HUDEP-2 (cell line): Measurements from ENCODE around the gene HNF1B.

ENCODE experiments used
- DNase-seq, 76 experiments: peaks; one replicate each; lab custom pipeline; 2025; ENCODE audit not compliant: unreplicated experiment in 76 of 76; lab: John Stamatoyannopoulos, UW

The HNF1B gene

DNA sequence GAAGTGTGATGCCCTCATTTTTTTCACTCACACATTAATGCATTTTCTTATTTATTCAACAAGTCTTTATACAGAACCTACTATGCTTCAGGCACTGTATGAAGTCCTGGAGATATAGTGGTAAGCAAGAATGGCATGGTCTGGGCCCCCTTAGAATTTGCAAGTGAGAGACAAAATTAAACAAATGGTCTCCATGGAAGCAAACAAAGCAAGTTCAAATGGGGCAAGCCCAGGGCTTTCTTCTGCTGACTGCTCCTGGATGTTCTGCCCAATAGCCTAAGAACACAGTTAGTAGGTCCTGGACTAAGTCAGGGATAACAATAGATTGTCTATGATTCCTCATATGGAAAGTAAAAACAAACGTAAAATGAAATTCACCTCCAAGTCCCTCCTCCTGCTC is 70.3 kb downstream of the HNF1B start:
- no peak for DNase-seq

GRCh38 chr17:37673386-37673785 is 71.5 kb downstream of the HNF1B start:
- no peak for DNase-seq

DNA sequence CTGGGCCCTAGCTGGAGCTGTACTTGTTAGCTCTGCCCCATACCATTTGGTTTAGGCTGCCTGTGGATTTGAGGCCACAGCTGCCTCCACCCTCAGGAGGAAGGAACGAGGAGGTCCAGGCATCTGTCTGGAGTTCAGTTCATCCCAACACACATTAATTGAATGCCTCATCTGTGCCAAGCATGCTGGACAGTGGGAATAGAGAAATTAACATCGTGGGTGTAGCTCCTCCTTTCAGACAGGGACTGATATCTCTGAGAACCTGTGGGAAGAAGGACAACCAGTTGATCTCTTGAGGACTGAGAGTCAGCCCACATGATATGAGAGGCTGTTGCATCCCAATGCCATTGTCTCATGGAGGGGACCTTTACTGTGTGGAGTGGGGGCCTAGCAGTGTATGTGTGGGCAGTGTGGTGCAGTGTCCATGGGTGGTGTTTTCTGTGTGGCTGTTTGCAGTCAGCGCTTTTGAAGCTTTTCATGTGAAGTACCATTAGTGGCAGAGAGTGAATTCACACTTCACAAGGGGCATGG is 72.2 kb downstream of the HNF1B start:
- no peak for DNase-seq

DNA sequence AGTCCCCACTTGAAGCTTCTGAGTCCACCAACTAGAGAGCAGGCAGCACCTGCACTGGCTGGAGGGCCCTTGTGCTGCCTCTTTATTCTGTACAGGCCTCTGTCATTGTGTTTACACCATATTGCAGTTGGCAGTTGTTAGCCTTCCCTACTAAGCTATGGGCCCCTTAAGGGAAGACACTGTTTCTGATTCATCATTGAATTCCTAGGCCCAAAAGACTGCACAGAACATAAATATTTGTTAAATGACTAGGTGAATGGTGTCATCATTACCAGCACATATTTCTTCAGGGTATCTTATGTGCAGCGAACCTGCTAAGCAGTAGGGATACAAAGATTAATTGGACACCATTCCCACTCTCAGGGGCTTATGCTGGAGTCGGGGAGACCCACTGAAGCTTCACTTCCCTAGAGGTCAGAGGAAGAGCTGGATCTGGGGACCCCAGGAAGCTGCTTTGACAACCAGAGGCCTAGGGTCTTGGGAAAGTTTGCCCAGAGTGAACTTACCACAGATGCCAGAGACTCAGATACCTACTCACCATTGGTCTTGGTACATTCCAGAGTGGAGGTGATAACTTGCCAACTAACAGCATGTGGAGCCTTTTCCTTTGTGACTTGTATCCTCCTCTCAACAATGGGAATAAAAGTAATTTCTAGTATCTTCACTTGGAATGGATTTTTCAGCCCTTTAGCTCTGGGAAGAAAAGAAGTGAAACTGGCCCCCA is 72.9 kb downstream of the HNF1B start:
- DNase-seq, result no peak

DNA sequence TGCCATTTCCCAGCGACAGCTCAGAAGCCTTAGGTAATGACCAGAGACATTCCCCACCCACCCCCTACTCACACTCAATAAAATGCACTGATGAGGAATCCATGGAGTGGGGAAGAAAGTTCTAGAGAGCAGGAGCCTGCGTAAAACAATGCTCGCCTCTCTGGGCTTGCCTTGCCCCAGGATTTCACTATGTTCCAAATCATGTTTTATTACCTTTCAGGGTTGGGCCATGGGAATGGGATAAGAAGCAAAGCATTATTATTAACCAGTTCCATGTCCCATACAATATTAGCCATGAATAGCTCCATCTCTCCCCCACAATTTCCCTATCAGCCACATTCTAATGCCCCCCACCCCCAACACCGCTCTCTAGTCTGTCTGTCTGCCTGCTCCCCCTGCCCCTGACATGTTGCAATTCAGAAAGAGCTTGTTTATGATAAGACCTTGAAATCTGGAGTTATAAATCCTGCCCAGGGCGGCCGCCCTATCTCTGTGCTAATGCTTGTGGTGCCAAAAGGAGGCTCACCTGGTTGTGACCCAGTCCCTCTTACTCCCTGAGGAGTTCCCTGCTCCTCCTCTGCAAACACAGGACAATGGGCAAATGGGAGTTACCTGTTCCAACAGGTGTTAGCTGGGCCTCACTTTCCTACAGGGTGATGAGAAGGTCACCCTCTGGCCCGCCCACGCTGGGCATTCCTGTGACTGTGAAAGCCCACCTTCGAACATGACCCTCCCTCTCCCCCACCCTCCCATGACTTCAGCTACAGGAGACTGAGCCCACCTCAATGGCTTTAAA is 73.6 kb downstream of the HNF1B start:
- no peak for DNase-seq

GRCh38 chr17:37667039-37667438 is 77.8 kb downstream of the HNF1B start:
- no peak for DNase-seq

GRCh38 chr17:37664214-37664613 is 80.6 kb downstream of the HNF1B start:
- no peak for DNase-seq

DNA sequence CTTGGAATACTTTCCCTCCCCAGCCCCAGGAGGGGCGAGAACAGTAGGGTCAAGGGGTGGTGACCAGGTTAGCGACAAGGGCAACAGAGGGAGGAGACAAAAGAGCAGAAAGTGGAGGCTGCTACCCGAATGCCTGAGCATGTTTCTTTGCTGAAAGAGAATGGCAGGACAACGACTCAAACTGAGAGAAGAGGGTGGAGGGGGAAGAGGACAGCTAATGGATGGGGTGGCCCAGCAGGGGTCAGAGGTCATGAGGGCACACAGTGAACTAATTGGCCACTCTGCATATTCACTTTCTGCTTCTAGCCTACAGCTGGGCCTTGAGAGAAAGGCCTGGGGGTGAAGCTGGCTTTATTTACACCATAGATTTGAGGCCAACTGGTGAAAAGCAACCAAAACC is 82.5 kb downstream of the HNF1B start:
- DNase-seq, result no peak

- no peak for DNase-seq
Observed at GRCh38 chr17:37661400-37662014, 83.4 kb downstream of the HNF1B start.

DNA sequence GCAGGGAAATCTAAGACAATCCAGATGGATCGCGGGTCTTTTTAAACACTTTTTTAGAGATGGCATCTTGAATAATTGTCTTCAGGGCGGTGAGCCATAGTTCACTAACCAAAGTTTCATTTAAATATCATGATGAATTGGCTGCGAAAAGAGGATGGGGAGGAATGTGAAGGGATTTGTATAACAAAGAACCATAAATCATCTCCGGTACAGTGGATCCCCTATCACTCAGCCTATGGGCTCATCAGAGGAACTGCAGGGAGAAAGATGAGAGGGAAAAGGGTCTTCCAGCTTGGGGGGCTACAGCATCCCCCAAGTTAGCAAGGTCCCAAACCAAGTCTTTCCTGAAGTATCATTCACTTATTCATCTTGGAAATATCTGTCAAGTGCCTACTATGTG is 84.9 kb downstream of the HNF1B start:
- DNase-seq, result no peak

DNA sequence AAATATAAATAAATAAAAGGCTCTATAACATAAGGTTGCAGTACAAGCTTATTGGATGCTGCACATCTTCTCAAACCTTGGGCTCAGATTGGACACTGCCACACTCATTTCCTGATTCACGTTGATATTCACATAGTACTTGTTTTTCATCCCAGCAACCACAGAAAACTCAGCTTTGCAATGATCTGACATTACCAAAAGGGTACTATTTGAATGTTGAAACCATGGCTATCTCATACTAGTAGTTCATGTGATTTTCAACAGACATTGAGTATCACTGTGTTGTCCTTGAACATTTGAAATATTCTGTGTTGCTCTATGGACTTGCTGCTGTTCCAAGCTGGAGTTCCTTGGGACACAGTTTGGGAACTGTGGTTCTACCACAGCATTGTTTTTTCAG is 87.7 kb downstream of the HNF1B start:
- no peak for DNase-seq

DNA sequence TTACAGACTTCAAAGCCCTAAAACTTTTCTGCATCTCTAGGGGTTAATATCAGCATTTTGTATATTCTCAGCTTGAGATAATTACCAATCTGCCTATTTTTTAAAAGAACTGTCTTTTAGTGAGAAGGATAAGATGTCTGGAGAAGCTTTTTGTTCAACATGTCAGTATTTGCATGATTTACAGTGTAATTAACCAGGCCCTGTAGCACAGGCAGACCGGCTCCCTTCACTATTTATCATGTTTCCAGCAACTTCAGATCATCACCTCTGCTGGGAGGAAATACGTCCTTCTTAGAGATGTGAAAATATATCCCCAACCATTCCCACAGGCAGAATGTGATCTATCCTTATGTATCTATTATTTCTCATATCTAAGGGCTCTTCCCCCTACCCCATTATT is 93.0 kb downstream of the HNF1B start:
- DNase-seq, result no peak

DNA sequence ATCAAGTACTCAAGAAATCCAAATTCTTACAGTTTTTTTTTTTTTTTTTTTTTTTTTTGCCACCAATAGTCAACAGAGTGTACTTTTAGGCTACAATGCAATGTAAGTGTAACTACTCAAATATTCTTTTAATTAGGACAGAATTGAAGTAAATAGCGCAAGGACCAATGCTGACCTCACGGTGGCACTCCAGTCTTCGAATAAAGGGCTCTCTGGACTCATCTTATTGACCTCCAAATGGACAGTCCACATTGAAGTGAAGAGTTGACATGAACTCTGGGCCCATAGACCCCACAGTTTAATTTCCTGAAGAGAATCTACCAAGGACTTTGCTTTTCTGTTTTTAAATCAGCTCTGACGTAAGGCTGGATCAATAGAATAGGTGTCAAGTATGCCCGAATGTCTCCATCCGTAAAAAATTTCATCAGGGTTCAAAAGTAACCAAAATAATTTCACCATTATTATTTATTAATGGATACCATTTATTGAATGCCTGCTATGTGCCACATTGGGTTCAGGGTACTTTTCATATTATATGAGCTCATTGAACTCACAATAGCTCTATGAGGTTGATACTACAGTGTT is 94.3 kb downstream of the HNF1B start:
- peak in 8 of 76 experiments; percentile 4 to 25 (median 12) for DNase-seq

DNA sequence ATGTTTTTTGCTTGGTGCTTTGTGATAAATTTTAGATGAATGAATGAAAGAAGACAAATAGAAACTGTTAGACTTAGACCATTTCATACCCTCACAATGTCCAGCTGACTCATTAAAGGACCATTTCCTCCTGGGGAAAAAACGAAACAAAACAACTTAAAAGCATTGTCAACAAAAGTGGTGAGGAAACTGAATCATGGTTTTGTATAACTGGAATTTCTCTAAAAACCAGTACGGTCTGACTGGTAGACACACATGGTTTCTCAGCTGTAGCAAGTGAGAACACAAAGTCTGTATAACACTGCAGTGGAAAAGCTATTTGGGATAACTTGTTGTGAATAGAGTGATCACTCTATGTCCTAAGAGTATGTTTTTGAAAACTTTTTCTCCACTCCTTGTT is 96.3 kb downstream of the HNF1B start:
- DNase-seq, result no peak

GRCh38 chr17:37647856-37648255 is 97.0 kb downstream of the HNF1B start:
- DNase-seq, result no peak

- DNase-seq, result no peak
Observed at GRCh38 chr17:37643869-37644268, 101.0 kb downstream of the HNF1B start.

GRCh38 chr17:37643118-37643766 is 101.6 kb downstream of the HNF1B start, which contains the start of gene DDX52:
Gene DDX52, minus strand, starts transcription at chr17:37643446. Its CDS starts 26 bp downstream, at chr17:37643420.
- peak; percentile 5 to 91 (median 80) for DNase-seq

DNA sequence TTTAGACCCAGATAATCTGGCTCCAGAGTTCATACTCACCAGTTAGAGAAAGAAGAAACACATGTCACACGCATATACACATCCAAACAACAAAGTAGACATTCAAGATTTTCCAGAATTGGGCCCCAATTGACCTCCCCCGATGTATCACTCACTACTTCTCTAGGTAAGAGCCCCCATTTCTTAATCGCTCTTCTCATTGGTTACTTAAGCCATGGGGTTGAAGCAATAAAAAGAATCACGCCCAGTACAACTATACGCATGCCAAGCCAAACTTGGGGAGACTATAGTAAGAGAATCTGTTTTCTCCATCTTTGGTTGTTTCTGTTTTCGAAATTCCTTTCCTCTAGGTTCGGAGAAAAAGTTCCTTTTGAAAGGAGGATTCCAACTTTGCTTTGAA is 102.2 kb downstream of the HNF1B start:
- DNase-seq, result peak in 2 of 76 experiments; percentile 6 to 11

DNA sequence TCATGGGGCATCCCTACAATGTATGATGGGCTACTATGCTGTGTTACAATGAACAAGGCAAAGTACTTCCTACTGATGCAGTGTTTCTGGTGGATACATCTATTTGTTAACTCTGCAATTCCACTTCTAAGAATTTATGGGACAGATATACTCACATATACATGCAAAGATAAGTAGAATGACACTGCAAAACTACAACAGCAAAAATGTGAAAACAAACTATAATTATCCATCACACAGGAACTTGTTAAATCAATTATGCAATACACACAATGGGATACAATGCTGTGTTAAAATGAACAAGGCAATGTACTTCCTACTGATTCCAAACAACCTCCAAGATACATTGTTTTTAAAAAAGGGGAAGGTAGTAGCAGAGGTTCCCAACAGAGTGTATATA is 104.8 kb downstream of the HNF1B start:
- peak in 2 of 76 experiments; percentile 17 to 20 for DNase-seq

- no peak for DNase-seq
Observed at GRCh38 chr17:37637956-37638355, 106.9 kb downstream of the HNF1B start.
